Liver (tissue), 9 donors: ENCODE data around the gene CCNB2. TPM values are rescaled to one million over a fixed set of nuclear protein-coding genes. Genes with fewer than 3 reads are reported as not detected.

Source experiments
- DNase-seq: peaks from one replicate; pipeline ENCODE4 v3.0.0-alpha.2; 2017; ENCODE audit warnings: low spot score
- H3K27ac ChIP-seq, 2 donors: one replicate each; pipeline ENCODE4 v1.7.0; 2013; ENCODE audit warnings: inconsistent platforms in 2 of 2, low read length in 2 of 2, control low read depth in 1 of 2, low read depth in 1 of 2, mild to moderate bottlenecking in 1 of 2
- H3K27me3 ChIP-seq, 4 donors: one replicate each; pipeline versions ENCODE4 v1.6.1 to v1.7.0; 2013; ENCODE audit warnings: low read length in 3 of 4, inconsistent platforms in 1 of 4, mild to moderate bottlenecking in 1 of 4, moderate library complexity in 1 of 4; ENCODE audit not compliant: control insufficient read depth in 4 of 4, insufficient read depth in 4 of 4
- H3K36me3 ChIP-seq, 4 donors: one replicate each; pipeline versions ENCODE4 v1.6.1 to v1.7.0; 2013; ENCODE audit warnings: low read length in 3 of 4, mild to moderate bottlenecking in 3 of 4, low read depth in 1 of 4, moderate library complexity in 1 of 4; ENCODE audit not compliant: control insufficient read depth in 4 of 4, insufficient read depth in 3 of 4
- H3K4me1 ChIP-seq, 4 donors: one replicate each; pipeline versions ENCODE4 v1.6.1 to v1.7.0; 2013; ENCODE audit warnings: low read length in 3 of 4, mild to moderate bottlenecking in 3 of 4, moderate library complexity in 1 of 4; ENCODE audit not compliant: control insufficient read depth in 4 of 4, insufficient read depth in 4 of 4
- H3K4me3 ChIP-seq, 3 donors: one replicate each; pipeline versions ENCODE4 v1.6.1 to v1.7.0; 2013; ENCODE audit warnings: low read length in 3 of 3, control low read depth in 1 of 3, low read depth in 1 of 3, mild to moderate bottlenecking in 1 of 3
- H3K9ac ChIP-seq, 2 donors: one replicate each; pipeline ENCODE4 v1.7.0; 2013; ENCODE audit warnings: low read length in 2 of 2, mild to moderate bottlenecking in 2 of 2, moderate library complexity in 2 of 2, control low read depth in 1 of 2, low read depth in 1 of 2
- H3K9me3 ChIP-seq, 4 donors: one replicate each; pipeline versions ENCODE4 v1.6.1 to v1.7.0; 2013; ENCODE audit warnings: low read length in 3 of 4; ENCODE audit not compliant: control insufficient read depth in 4 of 4
- FOXA1 ChIP-seq: IDR thresholded peaks from 2 replicates; pipeline ENCODE4 v1.6.1; 2016; ENCODE audit warnings: antibody characterized with exemption
- FOXA2 ChIP-seq: IDR thresholded peaks from 2 replicates; pipeline ENCODE4 v1.6.1; 2016; ENCODE audit warnings: antibody characterized with exemption
- GABPA ChIP-seq, 2 donors: IDR thresholded peaks in 1 of 2; conservative IDR thresholded peaks in 1 of 2; 2 replicates each; pipeline ENCODE4 v1.6.1; 2016; ENCODE audit warnings: antibody characterized with exemption in 2 of 2, mild to moderate bottlenecking in 1 of 2, moderate library complexity in 1 of 2
- HNF4G ChIP-seq: IDR thresholded peaks from 2 replicates; pipeline ENCODE4 v1.6.1; 2016; ENCODE audit warnings: antibody characterized with exemption
- JUND ChIP-seq, 2 donors: IDR thresholded peaks; 2 replicates each; pipeline ENCODE4 v1.6.1; 2016; ENCODE audit warnings: antibody characterized with exemption in 2 of 2
- NR2F2 ChIP-seq: IDR thresholded peaks from 2 replicates; pipeline ENCODE4 v1.6.1; 2016; ENCODE audit warnings: antibody characterized with exemption
- RAD21 ChIP-seq, 2 donors: IDR thresholded peaks; 2 replicates each; pipeline ENCODE4 v1.6.1; 2016; ENCODE audit warnings: antibody characterized with exemption in 2 of 2, mild to moderate bottlenecking in 2 of 2
- RXRA ChIP-seq, 2 donors: IDR thresholded peaks; 2 replicates each; pipeline ENCODE4 v1.6.1; 2017 to 2018; ENCODE audit warnings: antibody characterized with exemption in 2 of 2, mild to moderate bottlenecking in 1 of 2
- SP1 ChIP-seq: IDR thresholded peaks from 2 replicates; pipeline ENCODE4 v1.6.1; 2018; ENCODE audit warnings: antibody characterized with exemption, mild to moderate bottlenecking
- TAF1 ChIP-seq: conservative IDR thresholded peaks from 2 replicates; pipeline ENCODE4 v1.6.1; 2016; ENCODE audit warnings: antibody characterized with exemption, mild to moderate bottlenecking
- YY1 ChIP-seq: IDR thresholded peaks from 2 replicates; pipeline ENCODE4 v1.6.1; 2016; ENCODE audit warnings: antibody characterized with exemption, mild to moderate bottlenecking
- WGBS: extraction: QIAGEN DNeasy Blood & Tissue Kit; methylation state at CpG from one replicate; pipeline ENCODE4 v1.1.7; 2013; 5-methylcytosine and 5-hydroxymethylcytosine counted together
- polyA plus RNA-seq, 2 donors: library from polyadenylated mRNA; stranded (reverse) in 1 of 2; unstranded in 1 of 2; fragments of 200-250 nt in 1 of 2; fragments of >200 nt in 1 of 2; fragmentation: Nextera tagmentation in 1 of 2; extraction: Ambion mirVana in 1 of 2; gene quantifications; one replicate each; pipeline versions ENCODE4 v1.2.1 to v1.2.3, GENCODE V29; 2013 to 2015
- total RNA-seq, 2 donors: library from RNA; depleted of rRNA; stranded (reverse); fragments of >200 nt; gene quantifications; one replicate each; pipeline ENCODE4 v1.2.3, GENCODE V29; 2014
- TF ChIP-seq, protein P1 (sequence below): fragments of 150-350 bp; IDR thresholded peaks from 2 replicates; pipeline ENCODE4 v1.5.1; 2017; ENCODE audit warnings: improper control_type of control experiment, low read depth, low read length; ENCODE audit not compliant: missing input control
- TF ChIP-seq, protein P2 (sequence below): IDR thresholded peaks from 2 replicates; pipeline ENCODE4 v1.6.1; 2016; ENCODE audit warnings: antibody characterized with exemption
- TF ChIP-seq, protein P3 (sequence below): IDR thresholded peaks from 2 replicates; pipeline ENCODE4 v1.6.1; 2016; ENCODE audit warnings: antibody characterized with exemption, mild to moderate bottlenecking
- TF ChIP-seq, protein P4 (sequence below): IDR thresholded peaks from 2 replicates; pipeline ENCODE4 v1.6.1; 2016; ENCODE audit warnings: antibody characterized with exemption
- TF ChIP-seq, protein P5 (sequence below): IDR thresholded peaks from 2 replicates; pipeline ENCODE4 v1.6.1; 2016; ENCODE audit warnings: antibody characterized with exemption
- donor health status: healthy.
- donor health status: healthy.
- donor health status: healthy.
- donor health status: healthy.
- donor health status: healthy.

CCNB2 gene
- total and polyA plus RNA-seq, 4 donors, result 0.42 to 53.1 (median 2.0) TPM

DNA sequence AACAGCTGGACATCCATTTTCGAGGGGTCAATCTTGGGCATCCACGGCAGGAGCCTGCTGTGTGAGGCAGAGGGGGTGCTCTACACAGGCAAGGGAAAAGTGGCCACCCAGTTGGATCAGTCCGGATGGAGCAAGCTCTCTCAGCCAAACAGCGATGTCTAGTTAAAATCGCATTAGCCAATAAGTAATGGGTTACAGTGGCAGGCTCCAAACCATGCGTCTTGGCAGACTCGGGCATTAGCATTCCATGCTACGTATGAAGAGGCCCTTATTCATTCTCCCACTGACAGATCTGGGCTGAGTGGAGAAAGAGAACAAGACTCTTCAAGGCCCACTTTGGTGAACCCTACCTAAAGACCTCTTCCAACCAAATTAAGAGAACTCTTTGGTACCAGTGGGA is 49.3 kb downstream of the CCNB2 start:
- Histone ChIP-seq H3K9ac (no peak overlapping the region), H3K4me3 (no peak overlapping the region), H3K27ac (no peak overlapping the region), H3K9me3 (no peaks in the 10 kb centered on the region), H3K27me3 (no peaks in the 10 kb centered on the region), H3K36me3 (peaks cover 9 to 80% (median 46%) of the 10 kb centered on the region in 4 donors), H3K4me1 (no peaks in the 10 kb centered on the region)
- no peak for DNase-seq
- 94% methylated on average over 8 of the region's 8 CpGs for WGBS
- TF ChIP-seq NR2F2 (no peak), SP1 (no peak), YY1 (no peak), HNF4G (no peak), FOXA2 (no peak), JUND (IDR thresholded peaks at IDR 0.05) (no peak), RXRA (IDR thresholded peaks at IDR 0.05) (no peak), TAF1 (no peak), FOXA1 (no peak), RAD21 (IDR thresholded peaks at IDR 0.05) (no peak)
- TF ChIP-seq, protein P1, sequence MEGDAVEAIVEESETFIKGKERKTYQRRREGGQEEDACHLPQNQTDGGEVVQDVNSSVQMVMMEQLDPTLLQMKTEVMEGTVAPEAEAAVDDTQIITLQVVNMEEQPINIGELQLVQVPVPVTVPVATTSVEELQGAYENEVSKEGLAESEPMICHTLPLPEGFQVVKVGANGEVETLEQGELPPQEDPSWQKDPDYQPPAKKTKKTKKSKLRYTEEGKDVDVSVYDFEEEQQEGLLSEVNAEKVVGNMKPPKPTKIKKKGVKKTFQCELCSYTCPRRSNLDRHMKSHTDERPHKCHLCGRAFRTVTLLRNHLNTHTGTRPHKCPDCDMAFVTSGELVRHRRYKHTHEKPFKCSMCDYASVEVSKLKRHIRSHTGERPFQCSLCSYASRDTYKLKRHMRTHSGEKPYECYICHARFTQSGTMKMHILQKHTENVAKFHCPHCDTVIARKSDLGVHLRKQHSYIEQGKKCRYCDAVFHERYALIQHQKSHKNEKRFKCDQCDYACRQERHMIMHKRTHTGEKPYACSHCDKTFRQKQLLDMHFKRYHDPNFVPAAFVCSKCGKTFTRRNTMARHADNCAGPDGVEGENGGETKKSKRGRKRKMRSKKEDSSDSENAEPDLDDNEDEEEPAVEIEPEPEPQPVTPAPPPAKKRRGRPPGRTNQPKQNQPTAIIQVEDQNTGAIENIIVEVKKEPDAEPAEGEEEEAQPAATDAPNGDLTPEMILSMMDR, result no peak
- TF ChIP-seq, protein P2, sequence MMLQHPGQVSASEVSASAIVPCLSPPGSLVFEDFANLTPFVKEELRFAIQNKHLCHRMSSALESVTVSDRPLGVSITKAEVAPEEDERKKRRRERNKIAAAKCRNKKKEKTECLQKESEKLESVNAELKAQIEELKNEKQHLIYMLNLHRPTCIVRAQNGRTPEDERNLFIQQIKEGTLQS, result no peak
- TF ChIP-seq, protein P3, sequence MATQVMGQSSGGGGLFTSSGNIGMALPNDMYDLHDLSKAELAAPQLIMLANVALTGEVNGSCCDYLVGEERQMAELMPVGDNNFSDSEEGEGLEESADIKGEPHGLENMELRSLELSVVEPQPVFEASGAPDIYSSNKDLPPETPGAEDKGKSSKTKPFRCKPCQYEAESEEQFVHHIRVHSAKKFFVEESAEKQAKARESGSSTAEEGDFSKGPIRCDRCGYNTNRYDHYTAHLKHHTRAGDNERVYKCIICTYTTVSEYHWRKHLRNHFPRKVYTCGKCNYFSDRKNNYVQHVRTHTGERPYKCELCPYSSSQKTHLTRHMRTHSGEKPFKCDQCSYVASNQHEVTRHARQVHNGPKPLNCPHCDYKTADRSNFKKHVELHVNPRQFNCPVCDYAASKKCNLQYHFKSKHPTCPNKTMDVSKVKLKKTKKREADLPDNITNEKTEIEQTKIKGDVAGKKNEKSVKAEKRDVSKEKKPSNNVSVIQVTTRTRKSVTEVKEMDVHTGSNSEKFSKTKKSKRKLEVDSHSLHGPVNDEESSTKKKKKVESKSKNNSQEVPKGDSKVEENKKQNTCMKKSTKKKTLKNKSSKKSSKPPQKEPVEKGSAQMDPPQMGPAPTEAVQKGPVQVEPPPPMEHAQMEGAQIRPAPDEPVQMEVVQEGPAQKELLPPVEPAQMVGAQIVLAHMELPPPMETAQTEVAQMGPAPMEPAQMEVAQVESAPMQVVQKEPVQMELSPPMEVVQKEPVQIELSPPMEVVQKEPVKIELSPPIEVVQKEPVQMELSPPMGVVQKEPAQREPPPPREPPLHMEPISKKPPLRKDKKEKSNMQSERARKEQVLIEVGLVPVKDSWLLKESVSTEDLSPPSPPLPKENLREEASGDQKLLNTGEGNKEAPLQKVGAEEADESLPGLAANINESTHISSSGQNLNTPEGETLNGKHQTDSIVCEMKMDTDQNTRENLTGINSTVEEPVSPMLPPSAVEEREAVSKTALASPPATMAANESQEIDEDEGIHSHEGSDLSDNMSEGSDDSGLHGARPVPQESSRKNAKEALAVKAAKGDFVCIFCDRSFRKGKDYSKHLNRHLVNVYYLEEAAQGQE, result no peak
- TF ChIP-seq, protein P4, sequence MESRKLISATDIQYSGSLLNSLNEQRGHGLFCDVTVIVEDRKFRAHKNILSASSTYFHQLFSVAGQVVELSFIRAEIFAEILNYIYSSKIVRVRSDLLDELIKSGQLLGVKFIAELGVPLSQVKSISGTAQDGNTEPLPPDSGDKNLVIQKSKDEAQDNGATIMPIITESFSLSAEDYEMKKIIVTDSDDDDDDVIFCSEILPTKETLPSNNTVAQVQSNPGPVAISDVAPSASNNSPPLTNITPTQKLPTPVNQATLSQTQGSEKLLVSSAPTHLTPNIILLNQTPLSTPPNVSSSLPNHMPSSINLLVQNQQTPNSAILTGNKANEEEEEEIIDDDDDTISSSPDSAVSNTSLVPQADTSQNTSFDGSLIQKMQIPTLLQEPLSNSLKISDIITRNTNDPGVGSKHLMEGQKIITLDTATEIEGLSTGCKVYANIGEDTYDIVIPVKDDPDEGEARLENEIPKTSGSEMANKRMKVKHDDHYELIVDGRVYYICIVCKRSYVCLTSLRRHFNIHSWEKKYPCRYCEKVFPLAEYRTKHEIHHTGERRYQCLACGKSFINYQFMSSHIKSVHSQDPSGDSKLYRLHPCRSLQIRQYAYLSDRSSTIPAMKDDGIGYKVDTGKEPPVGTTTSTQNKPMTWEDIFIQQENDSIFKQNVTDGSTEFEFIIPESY, result no peak

DNA sequence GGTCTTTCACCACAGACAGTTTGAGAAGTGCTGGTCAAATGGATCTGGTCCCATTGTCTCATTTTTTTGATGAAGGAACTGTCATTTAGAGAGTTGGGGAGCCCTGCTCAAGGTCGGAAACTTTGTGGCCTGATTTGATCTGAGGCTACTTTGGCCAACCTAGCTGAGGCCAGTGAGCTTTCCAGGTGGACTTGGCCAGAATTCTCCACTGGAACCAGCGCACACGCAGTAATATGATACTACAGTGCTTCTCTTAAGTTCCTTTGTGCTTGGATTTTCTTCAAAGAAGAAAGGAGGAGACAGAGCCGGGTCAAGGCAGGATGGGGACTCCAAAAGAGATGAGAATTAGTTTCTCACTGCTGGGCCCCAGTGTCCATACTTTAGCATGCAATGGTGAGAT is 50.5 kb downstream of the CCNB2 start:
- no peak overlapping the region for H3K4me3 ChIP-seq
- H3K27ac ChIP-seq, result no peak overlapping the region
- H3K9me3 ChIP-seq, result no peaks in the 10 kb centered on the region
- H3K4me1 ChIP-seq, result no peaks in the 10 kb centered on the region
- 95% methylated on average over 4 of the region's 4 CpGs for WGBS
- no peaks in the 10 kb centered on the region for H3K27me3 ChIP-seq
- DNase-seq, result no peak
- TF ChIP-seq FOXA2, result no peak
- no peak for TF ChIP-seq GABPA (IDR thresholded peaks at IDR 0.05 in 1 of 2, conservative IDR thresholded peaks at IDR 0.05 in 1 of 2)
- no peak for TF ChIP-seq FOXA1
- no peak for TF ChIP-seq JUND (IDR thresholded peaks at IDR 0.05)
- TF ChIP-seq, protein P2, result no peak
- TF ChIP-seq, protein P4, result no peak
- TF ChIP-seq NR2F2, result no peak
- TF ChIP-seq, protein P5, sequence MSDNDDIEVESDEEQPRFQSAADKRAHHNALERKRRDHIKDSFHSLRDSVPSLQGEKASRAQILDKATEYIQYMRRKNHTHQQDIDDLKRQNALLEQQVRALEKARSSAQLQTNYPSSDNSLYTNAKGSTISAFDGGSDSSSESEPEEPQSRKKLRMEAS, result no peak
- TF ChIP-seq, protein P3, result no peak
- TF ChIP-seq RAD21 (IDR thresholded peaks at IDR 0.05), result no peak
- peaks cover 11 to 73% (median 35%) of the 10 kb centered on the region in 4 donors for H3K36me3 ChIP-seq
- H3K9ac ChIP-seq, result no peak overlapping the region
